HepG2 (cell line): Measurements from ENCODE around the gene PRICKLE3. TPM values are rescaled to one million over a fixed set of nuclear protein-coding genes. Genes with fewer than 3 reads are reported as not detected.

Experiments
- ATAC-seq: fragments of 200-7000 bp; cut with Tn5 transposase; 3 replicates; pipeline ENCODE4 v1.9.1; 2020; ENCODE audit warnings: mild to moderate bottlenecking, moderate library complexity
- BruUV-seq: library from RNA; stranded (reverse); fragments of 400-500 nt; replicated peaks from 2 replicates; lab custom pipeline; 2021; lab: Mats Ljungman, UMichigan
- CTCF ChIA-PET: fragments of 300-600 bp; formaldehyde crosslinking; extraction: SDS; loops from one replicate; lab custom pipeline; 2021; ENCODE audit warnings: low total read pairs, inconsistent platforms, low intra/inter-chr PET ratio; lab: Yijun Ruan, JAX
- POLR2A ChIA-PET: fragments of 350-600 bp; sonication (Branson Sonifier 250); formaldehyde crosslinking; loops from one replicate; lab custom pipeline; 2020; ENCODE audit warnings: antibody characterized with exemption, inconsistent platforms; lab: Yijun Ruan, JAX
- DNase-seq: peaks from one replicate; pipeline ENCODE4 v3.0.0-alpha.2; 2015; ENCODE audit warnings: low spot score
- FAIRE-seq: peaks from 3 replicates; lab custom pipeline; 2011; peaks lifted over from hg19 to GRCh38; lab: Jason Lieb, UNC
- H2AFZ ChIP-seq: one replicate; pipeline ENCODE4 v1.6.1; 2011; ENCODE audit warnings: low read length, inconsistent platforms
- H3K27ac ChIP-seq: fragments of 300-600 bp; 3 replicates; pipeline ENCODE4 v1.8.0; 2011; ENCODE audit warnings: mixed run types, mild to moderate bottlenecking, mixed read lengths, low read length, inconsistent platforms; ENCODE audit not compliant: insufficient read depth; ENCODE audit errors: extremely low read length
- H3K27me3 ChIP-seq, 2 experiments: fragments of 200-600 bp in 1 of 2; 2 replicates in 1 of 2; 3 replicates in 1 of 2; pipeline versions ENCODE4 v1.6.0 to v1.8.0; 2011; ENCODE audit warnings: low read length in 2 of 2, mild to moderate bottlenecking in 2 of 2, moderate library complexity in 2 of 2, inconsistent platforms in 1 of 2; ENCODE audit not compliant: insufficient read depth in 2 of 2, control insufficient read depth in 1 of 2
- H3K36me3 ChIP-seq, 2 experiments: fragments of 200-600 bp in 1 of 2; replicated peaks in 1 of 2; 2 replicates in 1 of 2; 3 replicates in 1 of 2; pipeline versions ENCODE4 v1.5.1 to v1.8.0; 2011; ENCODE audit warnings: low read length in 2 of 2, inconsistent platforms in 1 of 2; ENCODE audit not compliant: insufficient read depth in 2 of 2, control insufficient read depth in 1 of 2
- H3K4me1 ChIP-seq: 2 replicates; pipeline ENCODE4 v1.5.1; 2012; ENCODE audit warnings: low read length, inconsistent platforms; ENCODE audit not compliant: insufficient read depth
- H3K4me2 ChIP-seq: 2 replicates; pipeline ENCODE4 v1.6.0; 2011; ENCODE audit warnings: low read depth, low read length, inconsistent platforms
- H3K4me3 ChIP-seq, 3 experiments: fragments of 200-600 bp in 1 of 3; sonication (generic), shearing (Covaris generic) in 1 of 3; replicated peaks in 1 of 3; 2 replicates each; pipeline ENCODE4 v1.5.1; 2011 to 2016; ENCODE audit warnings: low read length in 3 of 3, inconsistent platforms in 2 of 3, low read depth in 2 of 3, mild to moderate bottlenecking in 2 of 3, control low read depth in 1 of 3, mixed read lengths in 1 of 3; ENCODE audit not compliant: insufficient read depth in 1 of 3
- H3K79me2 ChIP-seq: one replicate; pipeline ENCODE4 v1.6.1; 2011; ENCODE audit warnings: low read length, inconsistent platforms; ENCODE audit not compliant: insufficient read depth
- H3K9ac ChIP-seq: 2 replicates; pipeline ENCODE4 v1.6.0; 2011; ENCODE audit warnings: mild to moderate bottlenecking, low read depth, low read length, inconsistent platforms; ENCODE audit not compliant: insufficient read depth
- H3K9me3 ChIP-seq: 2 replicates; pipeline ENCODE4 v1.5.1; 2012; ENCODE audit warnings: mild to moderate bottlenecking, low read length
- H4K20me1 ChIP-seq: 2 replicates; pipeline ENCODE4 v1.6.0; 2011; ENCODE audit warnings: inconsistent platforms, mild to moderate bottlenecking, low read length, moderate library complexity; ENCODE audit not compliant: insufficient read depth
- ETV5 ChIP-seq: IDR thresholded peaks from 2 replicates; pipeline ENCODE4 v1.6.1; 2018; ENCODE audit warnings: missing biosample characterization, missing genetic modification reagents, inconsistent platforms, borderline replicate concordance
- XRCC5 ChIP-seq: fragments of 200-400 bp; formaldehyde crosslinking; optimal IDR thresholded peaks from 2 replicates; pipeline ENCODE3; 2017; ENCODE audit warnings: mild to moderate bottlenecking, low read length
- ZBTB33 ChIP-seq: sonication (generic); formaldehyde crosslinking; IDR thresholded peaks from 2 replicates; pipeline ENCODE4 v1.4.0; 2020; ENCODE audit warnings: missing genetic modification reagents
- ZMYM4 ChIP-seq: sonication (generic); formaldehyde crosslinking; IDR thresholded peaks from 2 replicates; pipeline ENCODE4 v1.8.1; 2023; ENCODE audit warnings: mild to moderate bottlenecking, missing genetic modification reagents
- ZNF562 ChIP-seq: sonication (generic); formaldehyde crosslinking; IDR thresholded peaks from 2 replicates; pipeline ENCODE4 v1.8.0; 2022; ENCODE audit warnings: missing genetic modification reagents, borderline replicate concordance
- WGBS: methylation state at CpG from one replicate; pipeline ENCODE4 v1.1.6; 2017; ENCODE audit warnings: low lambda C conversion rate; 5-methylcytosine and 5-hydroxymethylcytosine counted together
- in situ Hi-C: cut with HindIII; loops from 2 replicates; pipeline ENCODE4 v1.10.0; 2017; ENCODE audit warnings: low pct_unique_long_range_greater_than_20kb; ENCODE audit not compliant: extremely low pct_ligation_motif_present
- intact Hi-C: fragments of 100-400 bp; cut with micrococcal nuclease; formaldehyde crosslinking; loops from one replicate; pipeline ENCODE4 v1.10.0; 2022; ENCODE audit not compliant: unreplicated experiment
- polyA plus RNA-seq, 8 experiments: library from polyadenylated mRNA; depleted of rRNA in 3 of 8; stranded (reverse) in 7 of 8; unstranded in 1 of 8; fragments of >200 nt; fragmentation: Illumina TruSeq in 4 of 8; extraction: Trizol in 4 of 8; gene quantifications; 2 replicates each; pipeline versions ENCODE4 v1.2.1 to v1.2.3, GENCODE V29; 2011 to 2016; ENCODE audit warnings: low read depth in 4 of 8, missing spikeins in 1 of 8, mixed read lengths in 1 of 8; ENCODE audit not compliant: insufficient read depth in 1 of 8
- total RNA-seq, 5 experiments: library from RNA; depleted of rRNA; stranded (reverse); fragments of >200 nt; fragmentation: Illumina TruSeq; extraction: Trizol; gene quantifications; 2 replicates each; pipeline ENCODE4 v1.2.3, GENCODE V29; 2016; ENCODE audit warnings: low read depth in 1 of 5

PRICKLE3 gene
- total and polyA plus RNA-seq, 2 of the 13 experiments (the other 11 are each of a cell fraction or from before 2014, with no cell fraction given) = 2.6 TPM

GRCh38 chrX:49166914-49167739, 19.0 kb downstream of the PRICKLE3 start:
- POLR2A ChIA-PET = no interaction called here
- Histone ChIP-seq H3K27ac (no peak overlapping the region), H3K27me3 (no peaks in the 10 kb centered on the region), H3K4me2 (no peak overlapping the region), H3K4me1 (peaks cover 28% of the 10 kb centered on the region; the same call in 1 of the 2 replicates), H3K9me3 (no peaks in the 10 kb centered on the region), H3K36me3 (no peaks in the 10 kb centered on the region), H4K20me1 (no peaks in the 10 kb centered on the region), H3K79me2 (no peaks in the 10 kb centered on the region), H3K9ac (no peak overlapping the region), H3K4me3 (no peak overlapping the region), H2AFZ (no peak overlapping the region)
- TF ChIP-seq XRCC5 (no peak), ZMYM4 (no peak), ZNF562 (CRISPR knock-in tag) (no peak), ETV5 (CRISPR knock-in tag) (no peak), ZBTB33 (CRISPR knock-in tag) (peak; percentile 78; the same call in 1 of the 2 replicates)
- CTCF ChIA-PET = no interaction called here
- no peak for ATAC-seq
- WGBS = 83% methylated on average over 17 of the region's 35 CpGs
- DNase-seq = no peak
- in situ Hi-C loops = no loop called here
- no TSS peak for BruUV-seq
- no peak for FAIRE-seq
- intact Hi-C loops = no loop called here
